Sigmoid colon (tissue), 7 donors: ENCODE results near the gene IFNL4. TPM values are rescaled to one million over a fixed set of nuclear protein-coding genes. Genes with fewer than 3 reads are reported as not detected.

Source experiments
- DNase-seq: peaks from one replicate; pipeline ENCODE4 v3.0.0-alpha.2; 2019
- H3K27ac ChIP-seq, 4 donors: fragments of 200-600 bp; sonication (generic); one replicate each; pipeline ENCODE4 v1.5.1; 2016 to 2019; ENCODE audit warnings: mild to moderate bottlenecking in 1 of 4
- H3K27me3 ChIP-seq, 3 donors: fragments of 200-600 bp; sonication (generic); one replicate each; pipeline ENCODE4 v1.5.1; 2019; ENCODE audit warnings: mild to moderate bottlenecking in 1 of 3
- H3K36me3 ChIP-seq, 4 donors: fragments of 200-600 bp; sonication (generic); one replicate each; pipeline ENCODE4 v1.5.1; 2016 to 2019
- H3K4me1 ChIP-seq, 4 donors: fragments of 200-600 bp; sonication (generic); one replicate each; pipeline ENCODE4 v1.5.1; 2017 to 2019
- H3K4me3 ChIP-seq, 4 donors: fragments of 200-600 bp; sonication (generic); one replicate each; pipeline ENCODE4 v1.5.1; 2017 to 2019; ENCODE audit warnings: mild to moderate bottlenecking in 2 of 4, moderate library complexity in 1 of 4
- H3K9me3 ChIP-seq, 4 donors: fragments of 200-600 bp in 3 of 4; sonication (generic) in 3 of 4; one replicate each; pipeline versions ENCODE4 v1.5.1 to v1.6.1; 2013 to 2019
- EP300 ChIP-seq, 4 donors: sonication (generic); formaldehyde crosslinking; IDR thresholded peaks; one replicate each; pipeline ENCODE4 v1.6.1; 2017; ENCODE audit warnings: antibody characterized with exemption in 4 of 4
- POLR2A ChIP-seq, 2 donors: fragments of 450-650 bp; IDR thresholded peaks; one replicate each; pipeline ENCODE4 v1.6.1; 2016; ENCODE audit warnings: antibody characterized with exemption in 2 of 2, mild to moderate bottlenecking in 2 of 2, moderate library complexity in 2 of 2
- POLR2AphosphoS5 ChIP-seq, 4 donors: sonication (generic); formaldehyde crosslinking; IDR thresholded peaks; one replicate each; pipeline ENCODE4 v1.6.1; 2017; ENCODE audit warnings: antibody characterized with exemption in 4 of 4
- WGBS, 2 donors: extraction: QIAGEN DNeasy Blood & Tissue Kit; methylation state at CpG; one replicate each; pipeline ENCODE4 v1.1.7; 2013; 5-methylcytosine and 5-hydroxymethylcytosine counted together
- intact Hi-C: fragments of 100-400 bp; cut with DNase I; formaldehyde crosslinking; loops from one replicate; pipeline ENCODE4 v1.15.1; 2023
- polyA plus RNA-seq, 3 donors: library from polyadenylated mRNA; stranded (reverse); fragments of 200-250 nt; gene quantifications; one replicate each; pipeline ENCODE4 v1.2.3, GENCODE V29; 2013
- total RNA-seq, 4 donors: library from RNA; depleted of rRNA; stranded (reverse); fragments of >200 nt; gene quantifications; one replicate each; pipeline ENCODE4 v1.1.0, GENCODE V29; 2016
- TF ChIP-seq, protein P1 (sequence below), 4 experiments: fragments of 450-650 bp in 3 of 4; fragments of 200-600 bp in 1 of 4; IDR thresholded peaks; one replicate each; pipeline ENCODE4 v1.5.1; 2016 to 2019; ENCODE audit warnings: antibody characterized with exemption in 4 of 4, mild to moderate bottlenecking in 3 of 4, moderate library complexity in 2 of 4
- donor health status: healthy with polysubstance abuse.
- donor health status: Bipolar disorder and iron deficiency.
- donor health status: healthy.

The IFNL4 gene
- total and polyA plus RNA-seq, 7 donors: not detected

DNA sequence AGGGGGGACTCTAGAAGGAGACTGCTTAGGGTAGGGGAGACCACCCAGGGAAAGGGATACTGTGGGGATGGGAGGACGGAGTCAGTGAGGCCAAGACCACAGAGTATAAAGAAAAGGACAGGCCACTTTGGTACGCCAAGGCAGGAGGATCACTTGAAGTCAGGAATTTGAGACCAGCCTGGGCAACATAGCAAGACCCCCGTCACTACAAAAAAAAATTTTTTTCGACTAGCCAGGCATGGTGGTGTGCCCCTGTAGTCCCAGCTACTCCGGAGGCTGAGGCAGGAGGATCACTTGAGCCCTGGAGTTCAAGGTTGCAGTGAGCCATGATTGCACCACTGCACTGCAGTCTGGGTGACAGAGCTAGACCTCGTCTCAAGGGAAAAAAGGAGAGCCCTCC, 10.4 kb downstream of the IFNL4 start:
- Histone ChIP-seq H3K27me3 (peaks cover 0 to 37% (median 16%) of the 10 kb centered on the region in 3 donors), H3K36me3 (no peaks in the 10 kb centered on the region), H3K4me1 (no peaks in the 10 kb centered on the region), H3K4me3 (no peak overlapping the region), H3K9me3 (no peaks in the 10 kb centered on the region), H3K27ac (no peak overlapping the region)
- TF ChIP-seq POLR2AphosphoS5 (IDR thresholded peaks at IDR 0.05): no peak
- no peak for TF ChIP-seq EP300 (IDR thresholded peaks at IDR 0.05)
- 82 to 90% methylated on average over 6 of the region's 6 CpGs for WGBS, 2 donors
- DNase-seq: no peak
- intact Hi-C loops: no loop called here

DNA sequence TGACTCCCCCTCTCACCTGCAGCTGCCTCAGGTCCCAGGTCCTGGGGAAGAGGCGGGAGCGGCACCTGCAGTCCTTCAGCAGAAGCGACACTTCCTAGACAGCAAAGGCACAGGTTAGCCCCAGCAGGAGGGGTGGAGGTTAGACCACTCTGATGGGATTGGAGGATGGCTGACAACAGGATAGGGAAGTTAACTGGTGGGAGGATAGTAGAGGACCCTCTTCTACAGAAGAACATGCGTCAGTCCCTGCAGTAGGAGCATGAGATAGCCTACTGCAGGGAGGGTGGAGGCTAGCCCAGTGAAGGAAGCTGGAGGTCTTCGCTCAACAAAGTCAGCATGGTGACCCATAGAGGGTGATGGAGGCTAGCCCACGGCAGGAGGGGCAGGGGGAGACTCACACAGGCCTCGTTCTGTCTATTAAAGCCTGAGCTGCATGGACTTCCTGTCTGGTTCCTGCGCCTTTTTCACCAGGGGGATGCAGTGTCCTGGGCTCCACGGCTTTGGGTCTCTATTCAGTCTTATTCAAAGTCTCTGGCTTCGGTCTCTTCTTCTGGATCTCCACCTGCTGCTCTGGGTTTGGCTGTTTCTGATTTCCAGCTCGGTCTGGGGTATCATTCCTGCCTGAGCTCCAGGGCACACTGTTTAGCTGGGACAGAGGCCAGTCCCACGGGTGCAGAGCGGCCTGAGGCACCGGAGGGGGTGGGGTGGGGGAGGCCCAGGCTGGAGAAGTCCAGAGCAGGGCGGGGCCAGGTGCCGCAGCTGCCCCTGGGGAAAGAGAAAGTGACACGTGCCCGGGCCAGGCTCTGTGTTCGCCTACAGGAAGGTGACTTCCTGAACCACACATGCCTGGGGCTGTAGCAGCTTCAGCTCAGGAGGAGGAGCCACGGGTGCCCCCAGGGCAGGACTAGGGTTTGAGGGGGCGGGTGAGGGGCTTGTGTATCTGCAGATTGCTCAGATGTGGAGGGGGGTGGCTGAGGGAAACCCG, 11.2 kb downstream of the IFNL4 start:
- 38 to 41% methylated on average over 22 of the region's 22 CpGs for whole genome bisulfite sequencing, 2 donors
- Histone ChIP-seq H3K9me3 (no peaks in the 10 kb centered on the region), H3K36me3 (no peaks in the 10 kb centered on the region), H3K4me3 (no peak overlapping the region), H3K27ac (no peak overlapping the region), H3K27me3 (peaks cover 0 to 37% (median 16%) of the 10 kb centered on the region in 3 donors), H3K4me1 (no peaks in the 10 kb centered on the region)
- intact Hi-C loops: no loop called here
- TF ChIP-seq EP300 (IDR thresholded peaks at IDR 0.05) (no peak), POLR2AphosphoS5 (IDR thresholded peaks at IDR 0.05) (no peak), POLR2A (IDR thresholded peaks at IDR 0.05) (no peak)
- TF ChIP-seq, protein P1, sequence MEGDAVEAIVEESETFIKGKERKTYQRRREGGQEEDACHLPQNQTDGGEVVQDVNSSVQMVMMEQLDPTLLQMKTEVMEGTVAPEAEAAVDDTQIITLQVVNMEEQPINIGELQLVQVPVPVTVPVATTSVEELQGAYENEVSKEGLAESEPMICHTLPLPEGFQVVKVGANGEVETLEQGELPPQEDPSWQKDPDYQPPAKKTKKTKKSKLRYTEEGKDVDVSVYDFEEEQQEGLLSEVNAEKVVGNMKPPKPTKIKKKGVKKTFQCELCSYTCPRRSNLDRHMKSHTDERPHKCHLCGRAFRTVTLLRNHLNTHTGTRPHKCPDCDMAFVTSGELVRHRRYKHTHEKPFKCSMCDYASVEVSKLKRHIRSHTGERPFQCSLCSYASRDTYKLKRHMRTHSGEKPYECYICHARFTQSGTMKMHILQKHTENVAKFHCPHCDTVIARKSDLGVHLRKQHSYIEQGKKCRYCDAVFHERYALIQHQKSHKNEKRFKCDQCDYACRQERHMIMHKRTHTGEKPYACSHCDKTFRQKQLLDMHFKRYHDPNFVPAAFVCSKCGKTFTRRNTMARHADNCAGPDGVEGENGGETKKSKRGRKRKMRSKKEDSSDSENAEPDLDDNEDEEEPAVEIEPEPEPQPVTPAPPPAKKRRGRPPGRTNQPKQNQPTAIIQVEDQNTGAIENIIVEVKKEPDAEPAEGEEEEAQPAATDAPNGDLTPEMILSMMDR (IDR thresholded peaks at IDR 0.05): no peak
- no peak for DNase-seq

DNA sequence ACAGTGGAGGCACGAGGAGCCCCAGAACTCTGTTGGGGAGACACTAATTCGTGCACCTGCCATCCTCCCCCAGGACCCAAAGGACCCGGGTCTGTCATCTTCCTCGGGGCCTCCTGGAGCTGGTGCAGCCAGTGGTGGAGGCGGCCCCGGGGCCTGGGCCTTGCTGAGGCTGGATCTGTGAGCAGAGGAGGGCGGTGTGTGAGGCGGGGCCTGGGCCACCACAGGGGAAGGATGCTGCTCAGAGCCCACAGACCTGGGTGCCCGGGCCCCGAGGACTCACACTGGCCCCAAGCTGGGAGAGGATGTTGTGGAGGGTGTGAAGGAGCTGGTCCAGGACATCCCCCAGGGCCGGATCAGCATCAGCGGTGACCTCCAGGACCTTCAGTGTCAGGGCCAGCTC, 12.1 kb downstream of the IFNL4 start:
- intact Hi-C loops: no loop called here
- no peak for DNase-seq
- WGBS, 2 donors: 76 to 82% methylated on average over 12 of the region's 12 CpGs
- Histone ChIP-seq H3K27ac (no peak overlapping the region), H3K4me3 (no peak overlapping the region), H3K36me3 (no peaks in the 10 kb centered on the region), H3K4me1 (no peaks in the 10 kb centered on the region), H3K9me3 (no peaks in the 10 kb centered on the region), H3K27me3 (peaks cover 0 to 37% (median 16%) of the 10 kb centered on the region in 3 donors)
- TF ChIP-seq POLR2A (IDR thresholded peaks at IDR 0.05) (no peak), POLR2AphosphoS5 (IDR thresholded peaks at IDR 0.05) (no peak), EP300 (IDR thresholded peaks at IDR 0.05) (no peak)
- TF ChIP-seq, protein P1 (IDR thresholded peaks at IDR 0.05): no peak

DNA sequence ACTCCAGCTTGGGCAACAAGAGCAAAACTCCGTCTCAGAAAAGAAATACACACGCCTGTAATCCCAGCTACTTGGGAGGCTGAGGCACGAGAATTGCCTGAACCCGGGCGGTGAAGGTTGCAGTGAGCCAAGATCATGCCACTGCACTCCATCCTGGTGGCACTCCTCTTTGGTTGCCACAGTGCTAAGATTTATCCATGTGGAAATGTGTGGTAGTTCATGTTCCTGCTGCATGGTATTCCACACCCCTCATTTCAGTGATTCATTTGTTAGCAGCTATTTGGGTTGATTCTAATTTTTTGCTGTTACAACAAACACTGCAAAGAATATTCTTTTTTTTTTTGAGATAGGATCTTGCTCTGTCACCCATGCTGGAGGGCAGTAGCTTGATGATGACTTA, 15.9 kb downstream of the IFNL4 start:
- Histone ChIP-seq H3K4me3 (no peak overlapping the region), H3K27me3 (peaks cover 0 to 22% (median 10%) of the 10 kb centered on the region in 3 donors), H3K36me3 (no peaks in the 10 kb centered on the region), H3K4me1 (no peaks in the 10 kb centered on the region), H3K9me3 (no peaks in the 10 kb centered on the region), H3K27ac (no peak overlapping the region)
- WGBS, 2 donors: 86 to 92% methylated on average over 5 of the region's 5 CpGs
- intact Hi-C loops: no loop called here
- no peak for DNase-seq
- TF ChIP-seq POLR2AphosphoS5 (IDR thresholded peaks at IDR 0.05) (no peak), POLR2A (IDR thresholded peaks at IDR 0.05) (no peak), EP300 (IDR thresholded peaks at IDR 0.05) (no peak)
- TF ChIP-seq, protein P1 (IDR thresholded peaks at IDR 0.05): no peak

DNA sequence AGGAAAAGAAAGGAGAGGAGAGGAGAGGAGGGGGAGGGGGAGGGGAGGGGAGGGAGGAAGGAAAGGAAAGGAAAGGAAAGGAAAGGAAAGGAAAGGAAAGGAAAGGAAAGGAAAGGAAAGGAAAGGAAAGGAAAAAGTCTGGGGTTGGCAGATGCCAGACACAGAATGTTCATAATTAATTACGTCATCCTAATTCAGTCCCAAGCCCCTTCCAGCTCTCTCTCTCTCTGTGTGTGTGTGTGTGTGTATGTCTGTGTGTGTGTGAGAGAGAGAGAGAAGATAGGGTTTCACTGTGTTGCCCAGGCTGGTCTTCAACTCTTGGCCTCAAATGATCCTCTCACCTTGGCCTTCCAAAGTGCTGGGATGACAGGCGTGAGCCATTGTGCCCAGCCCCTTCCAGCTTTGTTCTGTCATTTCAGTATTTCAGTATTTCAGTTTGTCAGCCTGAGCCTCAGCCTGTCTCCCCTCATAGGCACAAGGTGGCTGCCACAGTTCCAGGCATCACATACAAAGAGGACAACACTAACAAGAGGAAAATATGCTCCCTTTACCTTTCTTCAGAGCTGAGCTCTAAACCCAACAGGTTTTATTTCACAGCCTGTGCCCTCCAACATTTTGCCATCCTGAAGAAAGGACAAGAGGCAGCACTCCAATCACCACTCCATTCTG, 18.4 kb downstream of the IFNL4 start:
- no peaks in the 10 kb centered on the region for H3K9me3 ChIP-seq
- H3K27ac ChIP-seq: no peak overlapping the region
- intact Hi-C loops: no loop called here
- H3K27me3 ChIP-seq: peaks cover 0 to 6% (median 0%) of the 10 kb centered on the region in 3 donors
- H3K4me1 ChIP-seq: no peaks in the 10 kb centered on the region
- 77 to 82% methylated on average over 2 of the region's 2 CpGs for WGBS, 2 donors
- H3K4me3 ChIP-seq: no peak overlapping the region
- no peaks in the 10 kb centered on the region for H3K36me3 ChIP-seq
- TF ChIP-seq EP300 (IDR thresholded peaks at IDR 0.05) (no peak), POLR2AphosphoS5 (IDR thresholded peaks at IDR 0.05) (no peak), POLR2A (IDR thresholded peaks at IDR 0.05) (no peak)
- TF ChIP-seq, protein P1 (IDR thresholded peaks at IDR 0.05): no peak
- DNase-seq: no peak
